ENCODE results near the gene PLCD1. TPM values are rescaled to one million over a fixed set of nuclear protein-coding genes. Genes with fewer than 3 reads are reported as not detected.
A peak's percentile ranks its signal among the peaks of the same experiment; 100 is the strongest.

Gene PLCD1
- total RNA-seq, 1 experiment from 2014 or later, result 27.1 TPM

DNA sequence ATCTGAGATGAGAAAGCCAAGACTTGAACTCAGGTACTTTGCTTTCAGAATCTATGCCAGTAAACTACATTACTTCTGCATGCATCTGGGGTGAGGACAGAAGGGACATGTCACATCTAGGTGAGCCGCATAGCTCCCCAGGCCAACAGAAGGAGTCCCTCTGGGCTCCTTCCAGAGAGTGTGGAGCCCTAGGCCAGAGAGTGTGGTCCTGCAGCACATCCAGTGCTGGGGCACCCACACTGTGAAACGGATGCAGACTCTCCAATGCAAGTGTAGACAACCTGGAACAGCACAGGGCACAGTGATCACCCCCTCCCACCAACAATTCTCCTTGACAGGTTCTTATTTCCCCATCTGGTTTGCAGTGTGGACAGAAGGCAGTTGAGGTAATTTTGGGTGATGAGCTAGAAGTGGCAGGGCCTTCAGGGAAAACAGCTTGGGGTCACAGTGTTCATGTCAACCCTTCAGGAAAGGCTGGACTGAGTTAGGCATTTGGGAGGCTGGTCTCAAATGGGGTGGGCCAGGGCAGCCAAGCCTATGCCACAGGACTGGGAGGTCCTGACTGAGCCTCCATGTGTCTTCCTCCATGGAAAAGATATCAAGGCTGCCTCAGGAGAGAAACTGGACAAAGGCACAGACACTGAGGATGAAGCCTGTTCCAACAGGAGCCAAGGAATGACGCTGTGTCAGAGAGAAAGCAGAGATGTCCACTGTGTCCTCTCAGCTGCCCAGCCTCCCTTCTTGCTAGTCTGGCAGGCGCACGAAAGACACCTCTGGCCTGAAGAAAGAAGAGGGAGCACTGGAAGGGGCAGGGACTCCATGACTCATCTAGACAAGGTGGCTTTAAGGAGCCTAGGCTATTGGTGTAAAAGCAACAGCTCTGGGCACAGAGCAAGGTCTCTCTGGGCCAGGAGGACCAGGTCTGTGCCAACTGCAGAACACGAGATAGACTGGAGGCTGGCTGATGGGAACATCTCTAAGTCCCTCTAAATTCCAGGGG is 1.7 kb downstream of the PLCD1 start:
- WGBS (ENCODE audit: extremely low coverage, insufficient read length, low lambda C conversion rate), result no CpG with 5 or more reads among the region's 6 CpGs
- Histone ChIP-seq H2BK120ac (ENCODE audit: low read depth, low read length, poor library complexity, severe bottlenecking) (no peak overlapping the region), H3K4me2 (ENCODE audit: insufficient read depth, insufficient read length, low read length) (no peak overlapping the region)

More for the DNA sequence above, 1.7 kb downstream of the PLCD1 start:
- Histone ChIP-seq H3K18ac (ENCODE audit: insufficient read length, low read depth, low read length) (no peak overlapping the region), H4K5ac (ENCODE audit: insufficient read length, low read depth, low read length) (no peak overlapping the region), H3K27ac (ENCODE audit: insufficient read length, low read depth, low read length) (no peak overlapping the region), H2AFZ (ENCODE audit: low read length) (no peak overlapping the region), H3K23ac (ENCODE audit: insufficient read length, low read depth, low read length) (no peak overlapping the region), H3K79me1 (ENCODE audit: insufficient read depth, low read depth, low read length, poor library complexity, severe bottlenecking) (no peaks in the 10 kb centered on the region), H4K91ac (ENCODE audit: insufficient read length, low read depth, low read length) (no peak overlapping the region), H4K20me1 (ENCODE audit: control insufficient read depth, insufficient read depth, insufficient read length) (no peaks in the 10 kb centered on the region), H2BK15ac (ENCODE audit: low read depth, low read length) (no peak overlapping the region), H3K27me3 (ENCODE audit: insufficient read depth, low read length) (peaks cover 19% of the 10 kb centered on the region; the same call in 1 of the 2 replicates), H3K4ac (ENCODE audit: low read depth, low read length) (no peak overlapping the region), H4K8ac (replicated peaks; ENCODE audit: insufficient read length, low read depth, low read length) (no peak overlapping the region), H3T11ph (ENCODE audit: low read length) (no peak overlapping the region), H2BK12ac (ENCODE audit: insufficient read length, low read depth, low read length) (no peak overlapping the region), H3K23me2 (ENCODE audit: insufficient read length, low read depth, low read length, poor library complexity, severe bottlenecking) (peaks cover 10% of the 10 kb centered on the region), H3K9ac (ENCODE audit: extremely low read depth, insufficient read length, low read length) (no peak overlapping the region), H2BK20ac (ENCODE audit: low read depth, low read length, poor library complexity, severe bottlenecking) (no peak overlapping the region), H3K9me3 (ENCODE audit: control insufficient read depth, low read depth, low read length) (no peaks in the 10 kb centered on the region), H3K4me1 (ENCODE audit: insufficient read depth, low read length) (no peaks in the 10 kb centered on the region), H3K14ac (ENCODE audit: insufficient read depth, low read length) (no peak overlapping the region), H3K79me2 (ENCODE audit: insufficient read depth, low read length) (no peaks in the 10 kb centered on the region), H2BK5ac (ENCODE audit: insufficient read length, low read length) (no peak overlapping the region), H2AK5ac (ENCODE audit: insufficient read length, low read length) (no peak overlapping the region), H3K56ac (ENCODE audit: insufficient read length, low read depth, low read length) (no peak overlapping the region)
- Mint-ChIP-seq H3K4me3 (peak overlapping the region; percentile 70 to 82), H3K9me3 (no peaks in the 10 kb centered on the region; a peak in 1 of 5 replicates), H3K27ac (peak overlapping the region in 1 of 3 experiments; percentile 57; a peak in 1 of 7 replicates), H3K27me3 (ENCODE audit: low read depth) (peaks cover 59% of the 10 kb centered on the region), H3K36me3 (ENCODE audit: insufficient read depth in 1 of 3, low read depth in 3 of 3) (no peaks in the 10 kb centered on the region; a peak in 2 of 7 replicates), H3K4me1 (peaks cover 17 to 23% of the 10 kb centered on the region in 2 experiments)
- TF ChIP-seq, protein P1, sequence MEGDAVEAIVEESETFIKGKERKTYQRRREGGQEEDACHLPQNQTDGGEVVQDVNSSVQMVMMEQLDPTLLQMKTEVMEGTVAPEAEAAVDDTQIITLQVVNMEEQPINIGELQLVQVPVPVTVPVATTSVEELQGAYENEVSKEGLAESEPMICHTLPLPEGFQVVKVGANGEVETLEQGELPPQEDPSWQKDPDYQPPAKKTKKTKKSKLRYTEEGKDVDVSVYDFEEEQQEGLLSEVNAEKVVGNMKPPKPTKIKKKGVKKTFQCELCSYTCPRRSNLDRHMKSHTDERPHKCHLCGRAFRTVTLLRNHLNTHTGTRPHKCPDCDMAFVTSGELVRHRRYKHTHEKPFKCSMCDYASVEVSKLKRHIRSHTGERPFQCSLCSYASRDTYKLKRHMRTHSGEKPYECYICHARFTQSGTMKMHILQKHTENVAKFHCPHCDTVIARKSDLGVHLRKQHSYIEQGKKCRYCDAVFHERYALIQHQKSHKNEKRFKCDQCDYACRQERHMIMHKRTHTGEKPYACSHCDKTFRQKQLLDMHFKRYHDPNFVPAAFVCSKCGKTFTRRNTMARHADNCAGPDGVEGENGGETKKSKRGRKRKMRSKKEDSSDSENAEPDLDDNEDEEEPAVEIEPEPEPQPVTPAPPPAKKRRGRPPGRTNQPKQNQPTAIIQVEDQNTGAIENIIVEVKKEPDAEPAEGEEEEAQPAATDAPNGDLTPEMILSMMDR (conservative IDR thresholded peaks at IDR 0.05), result no peak
- no peak for DNase-seq

All from H9 (cell line).